Measurements from ENCODE around the gene SERINC4.

Gene SERINC4

DNA sequence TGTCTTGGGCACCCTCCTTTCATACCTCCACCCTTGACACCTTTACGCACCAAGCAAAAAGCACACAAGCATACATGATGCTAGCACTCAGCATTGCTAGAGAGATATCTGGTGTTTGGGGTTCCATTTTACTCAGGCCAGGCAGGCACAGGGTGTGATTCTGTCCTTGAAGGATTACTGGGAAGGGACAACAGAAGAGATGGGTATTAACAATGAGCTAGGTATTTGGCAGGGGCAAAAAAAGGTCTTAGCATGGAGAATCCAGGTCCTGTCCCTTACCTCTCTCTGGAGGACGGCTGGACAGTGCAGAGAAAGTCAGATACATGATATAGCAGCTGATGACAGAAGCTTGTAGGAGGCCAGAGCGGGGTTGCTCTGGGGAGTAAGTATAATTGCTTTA lies 3.5 kb downstream of the SERINC4 start:
- intact Hi-C loops (cut with DNase I; ENCODE audit: low total_unique reads), result no loop called here

DNA sequence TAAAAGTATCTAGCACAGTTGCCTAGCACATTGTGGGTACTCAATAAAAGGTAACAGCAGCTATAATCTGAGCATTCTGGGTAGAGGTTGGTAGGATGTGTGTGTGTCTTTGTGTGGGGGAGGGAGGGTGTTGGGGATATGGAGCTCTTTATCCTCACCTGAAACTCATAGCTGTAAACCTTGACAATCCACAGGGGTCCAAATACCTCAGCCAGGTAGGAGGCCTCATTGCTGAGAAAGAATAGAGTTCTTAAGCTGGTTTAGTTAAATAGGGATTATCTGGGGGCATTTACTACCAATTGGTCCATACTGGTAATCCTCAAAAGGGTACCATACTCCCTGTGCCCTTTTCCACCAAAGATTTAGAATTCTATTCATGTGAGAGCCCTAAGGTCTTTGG lies 4.0 kb downstream of the SERINC4 start:
- Histone ChIP-seq H3K27me3 (no peaks in the 10 kb centered on the region), H3K4me3 (no peak overlapping the region), H3K36me3 (peaks cover 25 to 47% (median 36%) of the 10 kb centered on the region in 3 donors), H3K9me3 (no peaks in the 10 kb centered on the region), H3K27ac (no peak overlapping the region), H3K4me1 (peaks cover 0 to 70% (median 51%) of the 10 kb centered on the region in 4 donors)
- TF ChIP-seq, protein P1, sequence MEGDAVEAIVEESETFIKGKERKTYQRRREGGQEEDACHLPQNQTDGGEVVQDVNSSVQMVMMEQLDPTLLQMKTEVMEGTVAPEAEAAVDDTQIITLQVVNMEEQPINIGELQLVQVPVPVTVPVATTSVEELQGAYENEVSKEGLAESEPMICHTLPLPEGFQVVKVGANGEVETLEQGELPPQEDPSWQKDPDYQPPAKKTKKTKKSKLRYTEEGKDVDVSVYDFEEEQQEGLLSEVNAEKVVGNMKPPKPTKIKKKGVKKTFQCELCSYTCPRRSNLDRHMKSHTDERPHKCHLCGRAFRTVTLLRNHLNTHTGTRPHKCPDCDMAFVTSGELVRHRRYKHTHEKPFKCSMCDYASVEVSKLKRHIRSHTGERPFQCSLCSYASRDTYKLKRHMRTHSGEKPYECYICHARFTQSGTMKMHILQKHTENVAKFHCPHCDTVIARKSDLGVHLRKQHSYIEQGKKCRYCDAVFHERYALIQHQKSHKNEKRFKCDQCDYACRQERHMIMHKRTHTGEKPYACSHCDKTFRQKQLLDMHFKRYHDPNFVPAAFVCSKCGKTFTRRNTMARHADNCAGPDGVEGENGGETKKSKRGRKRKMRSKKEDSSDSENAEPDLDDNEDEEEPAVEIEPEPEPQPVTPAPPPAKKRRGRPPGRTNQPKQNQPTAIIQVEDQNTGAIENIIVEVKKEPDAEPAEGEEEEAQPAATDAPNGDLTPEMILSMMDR (IDR thresholded peaks at IDR 0.05), result no peak
- no peak for DNase-seq
- intact Hi-C loops (cut with DNase I; ENCODE audit: low total_unique reads), result no loop called here

More for the DNA sequence above, 3.5 kb downstream of the SERINC4 start:
- TF ChIP-seq, protein P1 (IDR thresholded peaks at IDR 0.05), result no peak
- H3K4me3 ChIP-seq, result no peak overlapping the region
- H3K27ac ChIP-seq, result no peak overlapping the region
- DNase-seq, result no peak
- H3K4me1 ChIP-seq, result peaks cover 0 to 76% (median 57%) of the 10 kb centered on the region in 4 donors
- peaks cover 25 to 47% (median 36%) of the 10 kb centered on the region in 3 donors for H3K36me3 ChIP-seq
- H3K9me3 ChIP-seq, result no peaks in the 10 kb centered on the region
- no peaks in the 10 kb centered on the region for H3K27me3 ChIP-seq

DNA sequence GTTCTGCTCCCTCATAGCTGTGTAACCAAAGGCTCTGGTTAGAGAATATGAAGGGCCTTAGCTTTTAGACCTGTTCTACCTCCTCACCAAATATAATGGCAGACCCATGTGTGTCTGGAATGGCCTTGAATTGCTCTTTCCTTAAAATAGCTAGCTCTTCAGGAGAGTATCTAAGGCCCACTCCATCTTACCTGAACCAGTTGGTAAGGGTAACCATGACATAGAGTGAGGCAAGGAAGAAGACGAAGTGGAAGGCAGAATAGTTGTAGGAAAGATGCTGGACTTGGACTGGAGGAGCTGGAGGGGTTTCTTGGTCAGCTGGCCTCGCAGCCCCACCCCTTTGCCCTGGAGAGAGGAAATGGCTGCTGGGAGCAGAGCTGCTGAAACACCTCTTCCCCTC lies 4.8 kb downstream of the SERINC4 start:
- no peaks in the 10 kb centered on the region for H3K27me3 ChIP-seq
- H3K4me3 ChIP-seq, result no peak overlapping the region
- DNase-seq, result no peak
- TF ChIP-seq, protein P1 (IDR thresholded peaks at IDR 0.05), result no peak
- peak overlapping the region; percentile 99 to 100 for H3K27ac ChIP-seq
- peaks cover 0 to 68% (median 50%) of the 10 kb centered on the region in 4 donors for H3K4me1 ChIP-seq
- H3K36me3 ChIP-seq, result peaks cover 25 to 47% (median 36%) of the 10 kb centered on the region in 3 donors
- intact Hi-C loops (cut with DNase I; ENCODE audit: low total_unique reads), result no loop called here
- no peaks in the 10 kb centered on the region for H3K9me3 ChIP-seq

DNA sequence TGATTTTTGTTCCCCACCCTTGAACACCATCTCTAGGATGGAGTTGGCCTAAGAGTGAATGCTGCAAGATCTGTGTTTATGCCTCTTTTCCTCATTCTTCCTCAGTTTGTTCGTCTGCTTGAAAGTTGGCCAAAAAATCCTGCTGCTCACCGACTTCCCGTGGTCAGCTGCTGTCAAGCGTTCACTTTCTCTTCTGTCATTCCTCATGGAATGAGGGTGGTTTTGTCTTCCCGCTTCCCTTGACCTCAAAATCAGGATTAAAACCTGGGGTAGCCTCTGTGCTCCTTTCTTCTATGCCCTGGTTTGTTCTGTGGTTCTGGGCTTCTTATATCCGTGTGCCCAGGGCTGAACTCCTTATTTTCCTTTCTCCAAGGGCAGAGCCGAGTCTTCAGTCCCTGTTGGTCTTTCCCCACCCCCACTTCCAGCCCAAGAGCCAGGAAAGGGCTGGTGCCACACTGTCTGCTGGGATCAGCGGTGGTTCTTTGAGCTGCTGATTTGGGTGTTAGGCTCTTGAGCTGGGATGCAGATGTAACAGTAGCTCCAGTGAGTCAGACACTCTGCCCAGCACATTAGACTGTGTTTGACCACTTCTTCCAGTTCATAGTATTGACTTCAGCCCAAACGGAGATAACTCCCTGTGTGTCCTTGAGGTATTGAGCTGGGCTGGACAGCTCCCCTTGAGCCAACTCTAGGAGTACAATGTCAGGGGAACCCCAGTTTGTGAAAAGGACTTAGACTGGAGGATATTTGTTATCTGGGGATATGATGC lies 5.6 kb downstream of the SERINC4 start:
- Histone ChIP-seq H3K27me3 (no peaks in the 10 kb centered on the region), H3K4me1 (peaks cover 0 to 61% (median 44%) of the 10 kb centered on the region in 4 donors), H3K4me3 (peak overlapping the region in 1 of 2 donors; percentile 97), H3K9me3 (no peaks in the 10 kb centered on the region), H3K36me3 (peaks cover 25 to 44% (median 31%) of the 10 kb centered on the region in 3 donors), H3K27ac (peak overlapping the region; percentile 99 to 100)
- no peak for DNase-seq
- TF ChIP-seq, protein P1 (IDR thresholded peaks at IDR 0.05), result no peak
- intact Hi-C loops (cut with DNase I; ENCODE audit: low total_unique reads), result no loop called here

DNA sequence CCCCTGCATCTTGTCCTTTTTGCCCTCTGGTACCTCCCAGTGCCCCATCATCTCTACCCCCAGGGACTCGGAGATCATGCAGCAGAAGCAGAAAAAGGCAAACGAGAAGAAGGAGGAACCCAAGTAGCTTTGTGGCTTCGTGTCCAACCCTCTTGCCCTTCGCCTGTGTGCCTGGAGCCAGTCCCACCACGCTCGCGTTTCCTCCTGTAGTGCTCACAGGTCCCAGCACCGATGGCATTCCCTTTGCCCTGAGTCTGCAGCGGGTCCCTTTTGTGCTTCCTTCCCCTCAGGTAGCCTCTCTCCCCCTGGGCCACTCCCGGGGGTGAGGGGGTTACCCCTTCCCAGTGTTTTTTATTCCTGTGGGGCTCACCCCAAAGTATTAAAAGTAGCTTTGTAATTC lies 6.4 kb downstream of the SERINC4 start:
- Histone ChIP-seq H3K27me3 (no peaks in the 10 kb centered on the region), H3K4me1 (peaks cover 0 to 58% (median 40%) of the 10 kb centered on the region in 4 donors), H3K9me3 (no peaks in the 10 kb centered on the region), H3K4me3 (peak overlapping the region; percentile 97 to 98), H3K27ac (peak overlapping the region; percentile 99 to 100), H3K36me3 (peaks cover 24 to 36% (median 25%) of the 10 kb centered on the region in 3 donors)
- TF ChIP-seq, protein P1 (IDR thresholded peaks at IDR 0.05), result no peak
- intact Hi-C loops (cut with DNase I; ENCODE audit: low total_unique reads), result no loop called here
- no peak for DNase-seq

All from tibial artery (tissue), 4 donors.